K562 (cell line): ENCODE results near the gene TOMM6. TPM values are rescaled to one million over a fixed set of nuclear protein-coding genes. Genes with fewer than 3 reads are reported as not detected.

Experiments used
- CSDE1 ChIP-seq, 2 experiments: fragments of 450-650 bp; IDR thresholded peaks; 2 replicates each; pipeline ENCODE4 v1.6.1; 2016; ENCODE audit warnings: mild to moderate bottlenecking in 1 of 2
- ILF3 ChIP-seq: fragments of 450-650 bp; IDR thresholded peaks from 2 replicates; pipeline ENCODE4 v1.6.1; 2018; ENCODE audit warnings: antibody characterized with exemption, mild to moderate bottlenecking, moderate library complexity, borderline replicate concordance
- MYNN ChIP-seq, 2 experiments: sonication (generic); formaldehyde crosslinking in 1 of 2; IDR thresholded peaks; 2 replicates each; pipeline versions ENCODE4 v1.5.0 to v1.6.1; 2016 to 2020; ENCODE audit warnings: antibody characterized with exemption in 1 of 2, missing genetic modification reagents in 1 of 2
- NR2F6 ChIP-seq: fragments of 450-650 bp; formaldehyde crosslinking; IDR thresholded peaks from 2 replicates; pipeline ENCODE4 v1.4.0; 2020; ENCODE audit warnings: mild to moderate bottlenecking
- SAFB ChIP-seq: fragments of 200-400 bp; formaldehyde crosslinking; IDR thresholded peaks from 2 replicates; pipeline ENCODE4 v1.6.1; 2017; ENCODE audit warnings: low read depth, low read length, borderline replicate concordance
- SRSF3 ChIP-seq: fragments of 200-400 bp; formaldehyde crosslinking; IDR thresholded peaks from 2 replicates; pipeline ENCODE4 v1.6.1; 2016; ENCODE audit warnings: mild to moderate bottlenecking, low read length, moderate library complexity; ENCODE audit not compliant: insufficient read depth
- TOE1 ChIP-seq, 2 experiments: fragments of 450-650 bp in 1 of 2; sonication (generic) in 1 of 2; formaldehyde crosslinking in 1 of 2; IDR thresholded peaks; 2 replicates each; pipeline versions ENCODE4 v1.7.1 to v1.8.0; 2016 to 2022; ENCODE audit warnings: borderline replicate concordance in 2 of 2, mild to moderate bottlenecking in 2 of 2, antibody characterized with exemption in 1 of 2, inconsistent platforms in 1 of 2, low read depth in 1 of 2, missing genetic modification reagents in 1 of 2, moderate library complexity in 1 of 2
- ZNF77 ChIP-seq: fragments of 250-450 bp; sonication (Bioruptor Pico); IDR thresholded peaks from 2 replicates; pipeline ENCODE4 v1.5.0; 2020
- polyA plus RNA-seq, 8 experiments: library from polyadenylated mRNA; depleted of rRNA in 4 of 8; stranded (reverse) in 5 of 8; unstranded in 3 of 8; fragments of >200 nt; fragmentation: Nextera tagmentation in 2 of 8; fragmentation: Illumina TruSeq in 1 of 8; extraction: Ambion mirVana in 2 of 8; extraction: Trizol in 1 of 8; gene quantifications; 2 replicates each; pipeline versions ENCODE4 v1.2.1 to v1.2.3, GENCODE V29; 2011 to 2014; ENCODE audit warnings: inconsistent platforms in 1 of 8, missing spikeins in 1 of 8
- total RNA-seq, 7 experiments: library from RNA; depleted of rRNA in 6 of 7; stranded (reverse); fragments of >200 nt in 6 of 7; fragmentation: Illumina TruSeq in 2 of 7; extraction: Trizol in 2 of 7; gene quantifications; 2 replicates each; pipeline versions ENCODE4 v1.2.1 to v1.2.3, GENCODE V29; 2011 to 2021; ENCODE audit warnings: low replicate concordance in 1 of 7
- TF ChIP-seq, protein P1 (sequence below), 2 experiments: fragments of 450-650 bp in 1 of 2; sonication (generic) in 1 of 2; formaldehyde crosslinking; conservative IDR thresholded peaks; 2 replicates each; pipeline versions ENCODE4 v1.4.0 to v1.8.1; 2020 to 2022; ENCODE audit warnings: mild to moderate bottlenecking in 1 of 2, missing genetic modification reagents in 1 of 2
- TF ChIP-seq, protein P2 (sequence below): fragments of 450-650 bp; IDR thresholded peaks from 2 replicates; pipeline ENCODE4 v1.6.1; 2016; ENCODE audit warnings: low read depth
- TF ChIP-seq, protein P3 (sequence below): fragments of 450-650 bp; formaldehyde crosslinking; IDR thresholded peaks from 2 replicates; pipeline ENCODE4 v1.4.0; 2020; ENCODE audit warnings: mild to moderate bottlenecking, mixed read lengths

The TOMM6 gene
- total and polyA plus RNA-seq, 9 of the 15 experiments (the other 6 are each of a cell fraction or from before 2014, with no cell fraction given), result 380 to 2,097 (median 1,065) TPM

DNA sequence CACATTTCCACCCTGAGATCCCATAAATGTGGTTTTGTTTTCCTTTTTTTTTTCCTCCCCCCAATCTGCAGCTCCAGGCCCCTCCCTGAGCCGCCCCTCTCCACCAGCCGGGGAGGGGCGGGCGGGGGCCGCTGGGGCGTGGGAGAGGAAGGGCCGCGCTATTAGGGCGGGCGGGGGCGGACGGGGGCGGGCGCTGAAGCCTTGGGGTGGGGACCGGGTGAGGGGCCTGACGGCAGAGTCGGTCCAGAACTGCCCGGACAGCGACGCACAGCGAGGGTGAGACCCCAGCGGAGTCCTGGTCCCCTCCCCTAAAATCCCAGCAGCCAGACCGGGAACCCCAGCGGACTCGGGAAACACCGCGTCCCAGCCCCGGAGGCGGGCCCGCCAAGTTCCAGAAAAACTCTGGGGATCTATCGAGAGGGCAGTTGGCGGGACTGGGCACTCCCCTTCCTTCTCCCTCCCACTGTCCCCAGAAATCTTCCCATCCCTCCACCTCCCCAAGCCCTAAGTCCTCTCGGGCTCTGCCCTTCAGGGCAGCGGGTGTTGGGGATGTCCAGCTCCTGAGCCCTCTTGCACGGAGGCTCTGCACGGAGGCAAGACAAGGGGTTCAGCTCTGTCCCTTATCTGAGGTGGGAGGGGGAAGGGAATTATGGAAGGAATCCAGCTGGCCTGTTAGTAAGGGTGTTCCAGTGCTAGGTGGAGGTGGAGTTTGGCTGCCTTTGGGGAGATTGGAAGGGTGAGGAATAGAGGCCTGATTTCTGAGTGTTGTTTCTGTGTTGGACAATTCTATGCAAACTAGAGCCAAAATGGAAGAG is 6.7 kb upstream of the TOMM6 start, which contains the start of gene PRICKLE4 (continued):
- no peak for TF ChIP-seq ZNF77 (CRISPR knock-in tag)
- TF ChIP-seq ILF3, result no peak
- TF ChIP-seq SRSF3, result no peak
- TF ChIP-seq, protein P1, sequence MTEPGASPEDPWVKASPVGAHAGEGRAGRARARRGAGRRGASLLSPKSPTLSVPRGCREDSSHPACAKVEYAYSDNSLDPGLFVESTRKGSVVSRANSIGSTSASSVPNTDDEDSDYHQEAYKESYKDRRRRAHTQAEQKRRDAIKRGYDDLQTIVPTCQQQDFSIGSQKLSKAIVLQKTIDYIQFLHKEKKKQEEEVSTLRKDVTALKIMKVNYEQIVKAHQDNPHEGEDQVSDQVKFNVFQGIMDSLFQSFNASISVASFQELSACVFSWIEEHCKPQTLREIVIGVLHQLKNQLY (CRISPR knock-in tag; conservative IDR thresholded peaks at IDR 0.05), result no peak
- TF ChIP-seq NR2F6 (CRISPR knock-in tag), result no peak
- no peak for TF ChIP-seq CSDE1 (IDR thresholded peaks at IDR 0.05)
- TF ChIP-seq, protein P2, sequence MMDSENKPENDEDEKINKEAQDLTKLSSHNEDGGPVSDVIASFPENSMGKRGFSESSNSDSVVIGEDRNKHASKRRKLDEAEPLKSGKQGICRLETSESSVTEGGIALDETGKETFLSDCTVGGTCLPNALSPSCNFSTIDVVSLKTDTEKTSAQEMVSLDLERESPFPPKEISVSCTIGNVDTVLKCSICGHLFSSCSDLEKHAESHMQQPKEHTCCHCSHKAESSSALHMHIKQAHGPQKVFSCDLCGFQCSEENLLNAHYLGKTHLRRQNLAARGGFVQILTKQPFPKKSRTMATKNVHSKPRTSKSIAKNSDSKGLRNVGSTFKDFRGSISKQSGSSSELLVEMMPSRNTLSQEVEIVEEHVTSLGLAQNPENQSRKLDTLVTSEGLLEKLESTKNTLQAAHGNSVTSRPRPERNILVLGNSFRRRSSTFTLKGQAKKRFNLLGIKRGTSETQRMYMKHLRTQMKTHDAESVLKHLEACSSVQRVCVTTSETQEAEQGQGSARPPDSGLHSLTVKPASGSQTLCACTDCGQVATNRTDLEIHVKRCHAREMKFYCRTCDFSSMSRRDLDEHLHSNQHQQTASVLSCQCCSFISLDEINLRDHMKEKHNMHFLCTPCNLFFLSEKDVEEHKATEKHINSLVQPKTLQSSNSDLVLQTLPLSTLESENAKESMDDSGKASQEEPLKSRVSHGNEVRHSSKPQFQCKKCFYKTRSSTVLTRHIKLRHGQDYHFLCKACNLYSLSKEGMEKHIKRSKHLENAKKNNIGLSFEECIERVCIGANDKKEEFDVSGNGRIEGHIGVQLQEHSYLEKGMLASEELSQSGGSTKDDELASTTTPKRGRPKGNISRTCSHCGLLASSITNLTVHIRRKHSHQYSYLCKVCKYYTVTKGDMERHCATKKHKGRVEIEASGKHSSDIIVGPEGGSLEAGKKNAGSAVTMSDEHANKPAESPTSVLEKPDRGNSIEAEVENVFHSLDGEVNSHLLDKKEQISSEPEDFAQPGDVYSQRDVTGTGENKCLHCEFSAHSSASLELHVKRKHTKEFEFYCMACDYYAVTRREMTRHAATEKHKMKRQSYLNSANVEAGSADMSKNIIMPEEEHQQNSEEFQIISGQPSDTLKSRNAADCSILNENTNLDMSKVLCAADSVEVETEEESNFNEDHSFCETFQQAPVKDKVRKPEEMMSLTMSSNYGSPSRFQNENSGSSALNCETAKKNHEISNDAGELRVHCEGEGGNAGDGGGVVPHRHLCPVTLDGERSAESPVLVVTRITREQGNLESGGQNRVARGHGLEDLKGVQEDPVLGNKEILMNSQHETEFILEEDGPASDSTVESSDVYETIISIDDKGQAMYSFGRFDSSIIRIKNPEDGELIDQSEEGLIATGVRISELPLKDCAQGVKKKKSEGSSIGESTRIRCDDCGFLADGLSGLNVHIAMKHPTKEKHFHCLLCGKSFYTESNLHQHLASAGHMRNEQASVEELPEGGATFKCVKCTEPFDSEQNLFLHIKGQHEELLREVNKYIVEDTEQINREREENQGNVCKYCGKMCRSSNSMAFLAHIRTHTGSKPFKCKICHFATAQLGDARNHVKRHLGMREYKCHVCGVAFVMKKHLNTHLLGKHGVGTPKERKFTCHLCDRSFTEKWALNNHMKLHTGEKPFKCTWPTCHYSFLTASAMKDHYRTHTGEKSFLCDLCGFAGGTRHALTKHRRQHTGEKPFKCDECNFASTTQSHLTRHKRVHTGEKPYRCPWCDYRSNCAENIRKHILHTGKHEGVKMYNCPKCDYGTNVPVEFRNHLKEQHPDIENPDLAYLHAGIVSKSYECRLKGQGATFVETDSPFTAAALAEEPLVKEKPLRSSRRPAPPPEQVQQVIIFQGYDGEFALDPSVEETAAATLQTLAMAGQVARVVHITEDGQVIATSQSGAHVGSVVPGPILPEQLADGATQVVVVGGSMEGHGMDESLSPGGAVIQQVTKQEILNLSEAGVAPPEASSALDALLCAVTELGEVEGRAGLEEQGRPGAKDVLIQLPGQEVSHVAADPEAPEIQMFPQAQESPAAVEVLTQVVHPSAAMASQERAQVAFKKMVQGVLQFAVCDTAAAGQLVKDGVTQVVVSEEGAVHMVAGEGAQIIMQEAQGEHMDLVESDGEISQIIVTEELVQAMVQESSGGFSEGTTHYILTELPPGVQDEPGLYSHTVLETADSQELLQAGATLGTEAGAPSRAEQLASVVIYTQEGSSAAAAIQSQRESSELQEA, result no peak
- no peak for TF ChIP-seq MYNN (IDR thresholded peaks at IDR 0.05)
- TF ChIP-seq MYNN (CRISPR knock-in tag; IDR thresholded peaks at IDR 0.05), result no peak
- TF ChIP-seq, protein P3, sequence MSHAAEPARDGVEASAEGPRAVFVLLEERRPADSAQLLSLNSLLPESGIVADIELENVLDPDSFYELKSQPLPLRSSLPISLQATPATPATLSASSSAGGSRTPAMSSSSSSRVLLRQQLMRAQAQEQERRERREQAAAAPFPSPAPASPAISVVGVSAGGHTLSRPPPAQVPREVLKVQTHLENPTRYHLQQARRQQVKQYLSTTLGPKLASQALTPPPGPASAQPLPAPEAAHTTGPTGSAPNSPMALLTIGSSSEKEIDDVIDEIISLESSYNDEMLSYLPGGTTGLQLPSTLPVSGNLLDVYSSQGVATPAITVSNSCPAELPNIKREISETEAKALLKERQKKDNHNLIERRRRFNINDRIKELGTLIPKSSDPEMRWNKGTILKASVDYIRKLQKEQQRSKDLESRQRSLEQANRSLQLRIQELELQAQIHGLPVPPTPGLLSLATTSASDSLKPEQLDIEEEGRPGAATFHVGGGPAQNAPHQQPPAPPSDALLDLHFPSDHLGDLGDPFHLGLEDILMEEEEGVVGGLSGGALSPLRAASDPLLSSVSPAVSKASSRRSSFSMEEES (CRISPR knock-in tag), result no peak
- TF ChIP-seq TOE1 (IDR thresholded peaks at IDR 0.05; ENCODE audit: borderline replicate concordance), result peak; percentile 30; the same call in 1 of the 2 replicates
- no peak for TF ChIP-seq TOE1 (CRISPR knock-in tag; IDR thresholded peaks at IDR 0.05; ENCODE audit: borderline replicate concordance, low read depth)
- TF ChIP-seq SAFB, result no peak
